Measurements from ENCODE around the gene RUNDC1.
"Not testable (repeated sequence)": the region's sequence is repeated elsewhere in the genome, so short reads cannot be mapped to it uniquely, and the experiment has no call there.

The RUNDC1 gene

DNA sequence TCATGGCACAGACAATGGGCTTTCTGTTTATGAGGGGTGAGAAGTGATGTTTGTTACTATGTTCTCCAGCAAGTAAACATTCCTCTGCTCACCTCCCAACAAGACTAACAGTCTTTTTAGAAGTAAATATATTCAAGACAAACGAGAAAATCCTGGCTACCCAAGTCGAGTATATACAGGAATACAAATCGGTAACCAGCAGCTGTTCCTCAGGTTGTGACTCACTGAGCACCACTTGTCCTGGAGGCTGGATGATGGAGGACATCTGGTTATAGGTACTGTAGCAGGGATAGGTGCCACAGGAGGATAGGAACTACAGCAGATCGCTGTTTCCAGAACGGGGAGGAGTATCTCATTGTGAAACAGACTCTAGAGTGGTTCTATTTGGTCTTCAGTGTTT is 12.5 kb downstream of the RUNDC1 start:
- no peak for DNase-seq

DNA sequence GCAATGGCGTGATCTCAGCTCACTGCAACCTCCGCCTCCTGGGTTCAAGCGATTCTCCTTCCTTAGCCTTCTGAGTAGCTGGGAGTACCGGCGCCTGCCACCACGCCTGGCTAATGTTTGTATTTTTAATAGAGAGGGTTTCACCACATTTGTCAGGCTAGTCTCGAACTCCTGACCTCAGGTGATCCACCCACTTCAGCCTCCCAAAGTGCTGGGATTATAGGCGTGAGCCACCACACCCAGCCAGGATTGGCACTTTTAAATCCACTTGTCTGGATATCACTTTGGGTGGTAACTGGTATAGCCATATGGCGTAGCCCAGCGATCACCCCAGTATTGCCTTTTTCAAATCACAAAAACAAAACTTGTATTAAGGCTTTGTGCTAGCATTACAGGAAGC is 13.5 kb downstream of the RUNDC1 start:
- DNase-seq: not testable (repeated sequence)

DNA sequence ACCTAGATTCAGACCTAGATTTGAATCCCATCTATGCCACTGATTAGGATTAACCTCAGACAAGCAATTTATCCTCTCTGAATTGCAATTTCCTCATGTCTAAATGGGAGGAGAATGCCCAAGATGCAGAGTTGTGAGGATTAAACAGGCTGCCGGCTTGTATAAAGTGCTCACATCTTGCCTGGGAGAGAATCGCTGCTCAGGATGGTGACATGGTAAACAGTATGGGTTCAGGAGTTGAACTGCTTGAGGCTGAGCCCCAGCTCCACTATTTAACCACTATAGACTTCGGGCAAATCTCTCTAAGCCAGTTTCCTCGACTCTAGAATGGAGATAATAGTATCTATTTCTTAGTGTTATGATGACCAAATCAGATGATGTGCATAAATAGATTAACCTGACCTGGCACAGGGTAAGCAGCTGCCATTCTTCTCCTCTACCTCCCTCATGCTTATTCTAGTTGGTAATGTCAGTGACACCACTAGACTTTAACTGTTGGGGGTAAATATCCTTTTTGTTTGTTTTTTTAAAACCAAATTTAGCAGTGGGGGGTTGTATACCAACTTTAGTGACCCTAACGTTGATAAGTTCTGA is 17.1 kb downstream of the RUNDC1 start:
- no peak for DNase-seq

DNA sequence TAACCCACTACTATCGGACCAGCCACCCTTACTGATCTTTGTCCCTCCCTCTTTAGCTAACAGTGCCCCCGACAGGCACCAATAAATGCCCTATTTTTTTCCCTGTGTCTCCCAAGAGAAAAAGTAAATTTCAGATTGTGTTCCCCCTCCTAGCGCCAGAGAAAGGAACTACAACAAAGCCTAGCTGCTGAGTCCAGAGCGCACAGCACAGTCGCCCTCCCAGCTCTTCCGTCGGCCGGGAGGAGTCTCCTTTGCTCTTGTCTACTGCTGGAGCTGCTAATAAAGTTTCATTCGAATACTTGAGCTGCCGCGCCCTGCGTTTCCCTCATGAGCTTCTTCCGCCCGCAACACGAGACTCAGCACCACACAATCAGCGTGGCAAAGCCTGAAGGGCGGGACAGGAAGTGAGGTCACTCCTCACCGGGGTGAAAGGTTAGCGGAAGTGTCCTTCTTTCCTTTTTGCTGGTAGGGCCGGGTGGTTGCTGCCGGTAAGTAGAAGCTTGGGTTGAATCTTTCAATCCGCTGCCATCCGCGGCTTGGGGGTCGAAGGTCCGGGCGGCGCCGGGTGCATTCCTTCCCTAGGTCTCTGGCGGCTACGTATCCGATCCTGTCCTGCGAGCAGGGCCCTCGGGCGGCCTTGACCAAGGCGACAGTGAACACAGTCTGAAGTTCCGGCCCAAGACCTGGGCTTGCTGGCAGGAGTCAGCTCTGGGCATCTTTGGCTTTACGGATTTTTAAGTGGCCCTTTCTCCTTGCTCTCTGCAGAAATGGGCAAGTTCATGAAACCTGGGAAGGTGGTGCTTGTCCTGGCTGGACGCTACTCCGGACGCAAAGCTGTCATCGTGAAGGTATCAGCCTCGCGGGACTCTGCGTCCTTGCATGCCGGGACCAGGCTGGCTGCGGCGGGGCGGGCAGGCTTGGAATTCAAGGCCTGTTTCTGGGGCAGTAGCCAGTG is 17.9 kb downstream of the RUNDC1 start, which contains the start of gene RPL27:
Gene RPL27, plus strand, starts transcription at position 436 of the 955 bp plus-strand sequence. Its CDS starts 332 bp downstream, at position 768.
- DNase-seq: peak; percentile 98

DNA sequence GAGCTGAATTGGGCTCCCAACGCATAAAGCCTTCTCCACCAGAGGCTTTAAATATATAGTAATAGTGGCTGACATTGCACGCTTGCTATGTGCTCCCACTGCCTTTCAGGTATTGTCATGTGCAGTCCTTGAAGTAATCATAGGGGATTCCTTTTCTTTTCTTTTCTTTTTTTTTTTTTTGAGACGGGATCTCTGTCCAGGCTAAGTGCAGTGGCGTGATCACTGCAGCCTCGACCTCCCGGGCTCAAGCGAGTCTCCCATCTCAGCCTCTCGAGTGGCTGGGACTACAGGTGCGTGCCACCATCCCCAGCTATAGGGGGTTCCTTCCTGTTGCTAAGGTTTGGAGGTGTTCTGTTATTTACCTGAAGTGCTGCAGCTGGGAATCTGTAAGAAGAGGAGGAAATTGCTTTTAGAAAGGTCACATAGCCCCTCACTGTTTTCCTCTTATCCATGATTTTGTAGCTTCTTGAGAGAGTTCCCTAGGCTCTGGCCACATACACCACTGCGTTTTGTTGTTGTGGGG is 18.7 kb downstream of the RUNDC1 start:
- no peak for DNase-seq

DNA sequence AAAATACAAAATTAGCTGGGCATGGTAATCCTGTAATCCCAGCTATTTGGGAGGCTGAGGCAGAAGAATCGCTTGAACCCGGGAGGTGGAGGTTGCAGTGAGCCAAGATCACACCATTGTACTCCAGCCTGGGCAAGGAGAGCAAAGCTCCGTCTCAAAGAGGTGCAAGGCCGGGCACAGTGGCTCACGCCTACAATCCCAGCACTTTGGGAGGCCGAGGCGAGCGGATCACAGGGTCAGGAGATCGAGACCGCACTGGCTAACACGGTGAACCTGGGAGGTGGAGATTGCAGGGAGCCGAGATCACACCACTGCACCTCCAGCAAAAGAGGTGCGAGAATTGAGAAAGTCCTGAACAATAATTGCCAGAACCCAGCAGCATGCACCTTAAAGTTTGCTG is 20.5 kb downstream of the RUNDC1 start:
- not testable (repeated sequence) for DNase-seq

DNA sequence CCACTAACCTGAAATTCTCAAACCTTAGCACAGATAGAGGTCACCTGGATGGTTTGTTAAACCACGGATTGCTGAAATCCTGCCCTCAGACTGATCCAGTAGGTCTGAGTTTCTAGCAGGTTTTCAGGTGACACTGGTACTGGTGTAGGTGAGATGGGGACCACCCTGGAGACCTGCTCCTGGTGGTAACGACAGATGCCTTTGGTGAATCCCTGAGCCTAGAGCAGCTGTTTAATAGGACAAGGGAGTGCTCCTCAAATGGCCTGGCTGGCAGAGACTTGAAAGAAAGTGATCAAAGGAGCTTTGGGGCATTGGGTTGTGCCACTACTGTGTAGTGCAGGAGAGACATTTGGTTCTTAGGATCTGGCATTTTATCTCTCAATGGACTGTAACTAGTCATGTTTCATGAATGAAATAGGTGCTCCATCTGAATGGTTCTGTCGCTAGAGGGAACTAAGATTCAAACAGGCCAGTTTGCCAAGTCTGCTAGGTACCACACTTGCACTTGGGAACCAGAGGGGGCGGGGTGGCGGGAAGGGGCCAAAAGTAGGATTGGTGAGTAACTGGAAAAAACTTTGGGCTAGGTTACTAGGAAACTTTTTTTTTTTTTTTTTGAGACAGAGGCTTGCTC is 23.3 kb downstream of the RUNDC1 start:
- no peak for DNase-seq

DNA sequence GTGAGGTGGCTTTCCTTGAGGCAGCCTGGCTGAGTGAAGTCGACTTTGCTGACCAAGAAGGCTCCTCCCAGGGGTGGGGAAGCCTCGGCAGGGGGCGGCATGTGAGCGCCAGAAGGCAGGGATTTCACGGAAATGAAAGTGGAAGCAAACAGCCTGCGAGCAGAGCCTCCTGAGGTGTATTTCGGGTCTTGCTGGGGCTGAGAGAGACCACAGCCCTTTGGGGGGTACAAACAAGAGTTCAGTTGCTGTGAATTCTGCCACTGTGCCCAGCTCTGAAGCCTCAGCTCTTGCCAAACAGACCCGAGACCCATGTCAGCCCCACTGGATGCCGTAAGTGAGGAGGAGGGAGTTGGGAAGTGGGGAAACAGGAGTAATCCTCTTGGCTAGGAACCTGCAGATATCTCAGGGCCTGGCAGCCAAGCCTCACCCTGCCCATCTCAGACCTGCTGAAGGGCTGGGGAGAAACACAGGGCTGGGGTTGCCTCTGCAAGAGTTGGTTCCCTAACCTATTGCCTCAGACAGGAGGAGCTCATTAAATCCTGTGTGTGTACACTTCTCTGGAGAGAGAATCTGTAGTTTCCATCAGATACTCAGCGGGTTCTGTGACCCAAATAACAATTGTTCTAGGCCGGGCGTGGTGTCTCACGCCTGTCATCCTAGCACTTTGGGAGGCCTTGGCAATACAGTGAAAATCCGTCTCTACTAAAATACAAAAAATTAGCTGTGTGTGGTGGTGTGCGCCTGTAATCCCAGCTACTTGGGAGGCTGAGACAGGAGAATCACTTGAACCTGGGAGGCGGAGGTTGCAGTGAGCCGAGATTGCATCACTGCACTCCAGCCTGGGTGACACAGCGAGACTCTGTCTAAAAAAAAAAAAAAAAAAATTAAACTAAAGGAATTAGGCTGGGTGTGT is 26.5 kb downstream of the RUNDC1 start, which contains the start of gene IFI35:
Gene IFI35, plus strand, starts transcription at position 146 of the 913 bp plus-strand sequence. Its CDS starts 164 bp downstream, at position 310.
- DNase-seq: peak; percentile 83

DNA sequence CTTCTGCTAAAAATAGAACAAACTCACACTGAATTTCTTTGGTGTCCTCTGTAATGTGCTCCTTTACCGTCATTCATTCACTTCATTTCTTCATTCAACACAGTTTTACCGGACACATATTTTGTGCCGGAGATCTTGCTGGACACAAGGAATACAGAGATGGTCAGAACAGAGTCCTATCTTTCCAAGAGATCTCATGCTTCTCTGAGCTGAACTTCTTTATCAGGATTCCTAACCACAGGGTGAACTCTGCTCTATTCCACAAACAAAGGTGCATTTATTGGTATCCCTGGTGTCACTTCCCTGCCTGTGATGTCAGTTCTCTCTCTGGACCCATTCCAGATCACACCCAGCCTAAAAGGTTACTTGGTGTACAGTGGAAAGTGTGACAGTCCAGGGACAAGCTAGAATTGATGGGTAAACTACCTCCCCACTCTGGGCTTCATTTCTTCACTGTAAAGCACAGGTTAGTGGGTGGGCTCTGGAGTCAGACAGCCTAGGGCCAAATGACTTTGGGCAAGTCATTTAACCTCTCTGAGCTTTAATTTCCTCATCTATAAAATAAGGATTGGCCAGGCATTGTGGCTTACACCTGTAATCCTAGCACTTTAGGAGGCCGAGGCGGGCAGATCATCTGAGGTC is 30.4 kb downstream of the RUNDC1 start:
- DNase-seq: no peak

DNA sequence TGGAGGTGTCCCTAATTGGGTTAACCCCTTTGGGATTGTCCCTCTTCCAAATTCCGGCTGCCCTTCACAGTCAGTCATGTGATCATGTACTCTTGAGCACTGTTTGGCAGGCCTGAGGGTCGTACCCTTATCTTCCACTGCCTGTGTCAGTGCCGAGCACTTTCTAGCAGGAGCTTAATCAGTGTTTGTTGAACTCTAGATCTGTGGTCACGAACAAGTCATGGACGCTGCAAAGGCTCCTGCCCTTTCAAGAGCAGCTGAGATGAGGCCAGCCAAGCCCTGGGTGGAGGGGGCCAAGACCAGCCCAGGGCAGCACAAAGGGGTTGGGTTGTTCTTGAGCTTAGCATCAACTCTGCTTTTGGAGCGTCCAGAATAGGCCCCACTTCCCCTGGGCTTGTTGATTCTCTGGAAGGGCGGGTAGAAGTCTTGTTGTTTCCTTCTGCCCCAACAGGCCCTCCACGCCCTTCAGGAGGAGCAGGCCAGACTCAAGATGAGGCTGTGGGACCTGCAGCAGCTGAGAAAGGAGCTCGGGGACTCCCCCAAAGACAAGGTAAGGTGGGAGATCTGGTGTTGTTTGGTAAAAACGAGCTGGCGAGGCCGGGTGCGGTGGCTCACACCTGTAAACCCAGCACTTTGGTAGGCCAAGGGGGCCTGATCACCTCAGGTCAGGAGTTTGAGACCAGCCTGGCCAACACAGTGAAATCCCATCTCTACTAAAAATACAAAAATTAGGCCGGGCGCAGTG is 31.5 kb downstream of the RUNDC1 start:
- no peak for DNase-seq

DNA sequence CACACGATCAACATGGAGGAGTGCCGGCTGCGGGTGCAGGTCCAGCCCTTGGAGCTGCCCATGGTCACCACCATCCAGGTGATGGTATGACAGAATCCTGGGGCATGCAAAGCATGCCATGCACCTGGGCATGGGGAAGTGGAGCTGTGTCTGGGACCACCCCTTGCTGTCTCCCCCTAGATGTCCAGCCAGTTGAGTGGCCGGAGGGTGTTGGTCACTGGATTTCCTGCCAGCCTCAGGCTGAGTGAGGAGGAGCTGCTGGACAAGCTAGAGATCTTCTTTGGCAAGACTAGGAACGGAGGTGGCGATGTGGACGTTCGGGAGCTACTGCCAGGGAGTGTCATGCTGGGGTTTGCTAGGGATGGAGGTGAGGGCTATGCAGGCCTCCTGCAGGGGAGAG is 32.9 kb downstream of the RUNDC1 start:
- no peak for DNase-seq

DNA sequence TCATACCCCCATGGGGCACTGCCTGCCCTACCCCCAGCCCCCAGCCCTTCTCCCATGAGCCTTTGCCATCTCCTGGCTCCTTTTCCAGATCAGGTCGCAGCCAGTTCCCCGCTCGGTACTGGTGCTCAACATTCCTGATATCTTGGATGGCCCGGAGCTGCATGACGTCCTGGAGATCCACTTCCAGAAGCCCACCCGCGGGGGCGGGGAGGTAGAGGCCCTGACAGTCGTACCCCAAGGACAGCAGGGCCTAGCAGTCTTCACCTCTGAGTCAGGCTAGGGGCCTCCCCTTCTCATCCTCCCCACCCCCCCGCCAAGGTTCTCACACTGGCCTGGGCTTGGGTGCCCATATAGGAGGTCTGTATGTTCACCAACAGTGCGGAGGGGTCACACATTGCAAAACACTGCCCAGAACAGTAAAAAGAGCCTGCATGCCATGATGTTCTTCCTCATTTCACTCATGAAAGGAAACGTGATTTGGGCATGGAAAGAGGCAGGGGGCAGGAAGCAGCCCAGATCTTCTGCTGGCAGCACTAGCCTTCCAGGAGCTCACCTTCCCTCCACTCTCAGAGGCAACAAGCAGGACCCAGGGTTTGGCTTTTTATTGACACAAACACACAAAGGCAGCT is 33.8 kb downstream of the RUNDC1 start:
- no peak for DNase-seq

DNA sequence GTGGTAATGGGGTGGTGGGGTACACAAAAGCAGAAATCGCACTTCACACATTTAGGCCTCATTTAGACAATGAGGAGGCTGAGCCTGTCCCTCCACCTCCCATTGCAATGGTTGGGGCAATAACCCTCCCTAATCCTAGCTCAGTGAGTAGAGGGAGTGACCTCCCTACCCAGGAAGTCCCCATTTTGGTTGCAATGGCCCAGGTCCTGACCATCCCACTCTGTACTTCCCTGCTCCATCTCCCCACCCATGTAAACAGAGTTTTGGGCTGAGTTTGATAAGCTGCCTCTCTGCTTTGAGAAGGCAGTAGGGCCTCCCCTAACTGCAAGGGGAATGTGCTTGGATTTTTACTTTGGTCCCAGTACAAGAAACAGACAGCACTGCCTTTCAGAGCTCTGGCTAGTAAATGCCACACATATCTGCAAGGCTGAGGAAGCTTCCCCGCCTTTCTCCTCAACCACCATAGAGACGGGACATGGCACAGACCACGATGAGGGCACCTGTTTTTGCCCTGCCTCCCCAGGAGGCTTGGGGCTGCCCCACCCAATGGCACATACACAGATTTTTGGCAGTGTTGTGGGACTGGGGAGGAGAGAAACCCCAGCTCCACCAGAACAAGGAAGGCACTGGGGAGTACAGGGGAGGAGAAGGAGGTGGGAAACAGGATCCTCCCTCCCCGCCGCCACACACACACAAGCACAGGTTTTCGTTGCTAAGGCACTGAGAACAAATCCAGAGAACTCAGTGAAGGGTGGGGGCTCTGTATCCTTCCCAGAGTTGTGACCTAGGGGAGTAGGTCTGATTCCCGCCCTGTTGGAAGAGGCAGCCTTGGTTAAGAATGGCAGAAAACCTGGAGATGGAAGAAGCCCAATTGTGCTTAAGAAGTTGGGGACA is 34.5 kb downstream of the RUNDC1 start:
- DNase-seq: no peak

DNA sequence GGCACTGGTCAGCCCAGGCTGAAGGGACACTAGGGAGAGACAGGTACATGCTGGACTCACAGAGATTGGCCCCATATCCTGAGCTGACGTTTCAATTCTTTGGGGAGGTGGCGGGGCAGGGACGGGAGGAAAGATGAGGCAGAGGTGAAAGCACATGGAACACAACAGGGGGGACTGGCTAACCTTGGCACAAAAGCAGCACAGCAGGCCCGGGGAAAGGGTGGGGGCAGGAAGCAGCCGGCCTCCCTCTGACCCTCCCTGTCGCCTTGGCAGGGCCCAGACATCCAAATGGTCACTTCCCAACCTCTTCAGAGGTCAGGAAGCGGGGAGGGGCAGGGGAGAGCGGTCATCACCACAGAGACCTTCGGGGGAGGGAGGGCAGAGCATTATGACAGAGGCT is 35.2 kb downstream of the RUNDC1 start:
- no peak for DNase-seq

DNA sequence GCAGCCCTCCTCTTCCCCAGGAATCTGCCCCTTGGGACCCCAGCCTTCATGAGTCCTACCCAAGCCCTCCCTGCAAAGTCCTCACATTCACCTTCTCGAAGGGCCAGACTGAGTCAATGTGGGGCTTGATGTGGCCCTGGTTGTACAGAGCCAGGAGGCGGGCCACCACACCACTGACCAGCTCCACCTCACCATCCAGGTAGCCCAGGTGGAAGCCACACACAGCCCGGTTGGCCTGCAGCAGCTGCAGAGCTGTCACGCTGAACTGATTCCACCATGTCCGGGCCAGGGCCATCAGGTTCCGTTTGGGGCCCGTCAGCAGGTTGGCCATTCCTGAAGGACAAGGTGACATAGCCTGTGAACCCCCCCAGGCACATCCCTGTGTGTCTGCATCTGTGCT is 35.9 kb downstream of the RUNDC1 start:
- no peak for DNase-seq

DNA sequence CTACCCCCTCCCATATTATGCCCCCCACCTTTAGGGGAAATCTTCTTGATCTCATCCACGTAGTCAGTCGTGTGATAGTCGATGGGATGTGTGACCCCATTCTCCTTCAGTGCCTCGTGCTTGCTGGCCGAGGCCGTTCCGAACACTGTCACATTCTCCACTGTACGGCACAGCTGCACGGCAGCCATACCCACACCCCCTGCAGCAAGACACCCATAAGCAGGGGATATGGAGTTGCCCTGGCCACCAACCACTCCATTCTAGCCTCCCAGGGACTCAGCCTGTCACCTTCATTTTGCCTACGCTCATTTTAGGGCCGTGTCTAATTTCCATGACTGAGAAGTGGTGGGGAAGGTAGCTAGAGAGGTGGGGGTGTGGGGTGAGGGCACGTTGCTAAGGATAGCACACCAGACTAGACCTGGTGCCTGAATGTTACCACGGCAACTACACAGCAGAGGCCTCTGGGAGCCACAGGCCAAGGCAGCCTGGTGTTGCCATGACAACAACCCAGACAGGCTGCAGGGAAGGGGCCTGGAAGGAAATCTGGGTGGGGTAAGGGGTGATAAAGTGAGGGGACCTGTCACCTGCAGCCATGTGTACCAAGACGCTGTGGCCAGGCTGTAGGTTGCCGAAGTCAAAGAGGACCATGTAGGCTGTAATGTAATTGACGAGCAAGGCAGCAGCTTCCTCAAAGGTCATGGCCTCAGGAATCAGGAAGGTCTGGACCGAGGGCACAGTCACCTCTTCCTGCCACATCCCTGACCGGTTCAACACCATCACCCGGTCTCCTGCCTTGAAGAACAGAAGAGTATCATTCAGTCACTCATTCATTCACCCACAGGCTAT is 37.9 kb downstream of the RUNDC1 start:
- DNase-seq: peak; percentile 45

DNA sequence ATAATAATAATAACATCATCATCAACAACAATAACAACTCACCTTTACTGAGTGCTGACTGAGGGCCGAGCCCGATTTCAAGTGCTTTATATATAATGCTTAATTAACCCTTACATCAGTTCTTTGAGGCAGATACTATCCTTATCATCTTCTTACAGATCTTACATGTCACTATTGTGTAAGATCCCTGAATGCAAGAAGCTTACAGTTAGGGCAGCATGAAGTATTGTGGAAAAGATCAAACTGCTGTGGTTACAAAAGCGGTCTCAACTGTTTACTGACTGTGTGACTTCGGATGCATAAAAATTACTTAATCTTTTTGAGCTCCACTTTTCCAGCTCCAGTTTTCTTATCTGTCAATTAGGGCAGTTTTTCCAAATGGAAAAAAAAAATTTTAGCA is 38.6 kb downstream of the RUNDC1 start:
- no peak for DNase-seq

DNA sequence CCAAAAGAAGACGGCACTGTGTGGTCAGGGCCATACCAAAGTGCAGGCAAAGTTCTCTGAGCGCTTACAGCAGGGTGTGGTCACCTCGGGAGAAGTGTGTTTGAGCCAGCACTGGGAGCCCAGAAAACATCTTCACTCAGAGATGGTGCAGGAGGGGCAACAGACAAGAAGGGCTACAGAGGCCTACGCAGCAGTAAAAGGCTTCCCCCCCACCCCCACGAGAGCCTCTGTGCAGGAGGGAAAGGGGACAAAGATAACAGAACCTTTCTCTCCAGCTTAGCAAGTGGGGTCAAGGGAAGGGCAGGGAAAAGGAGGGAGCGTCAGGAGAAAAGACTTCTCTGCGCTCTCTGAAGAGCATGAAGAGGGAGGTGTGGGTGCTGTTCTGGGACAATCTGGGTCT is 39.1 kb downstream of the RUNDC1 start:
- no peak for DNase-seq

Data from activated T-cell treated with anti-CD3 and anti-CD28 coated beads, Interleukin-2, amount 50 U/mL, for 1 hour (primary cell).